Prostate gland (tissue), 2 donors: ENCODE data around the gene TPX2. TPM values are rescaled to one million over a fixed set of nuclear protein-coding genes. Genes with fewer than 3 reads are reported as not detected.

Source experiments
- DNase-seq: peaks from one replicate; pipeline ENCODE4 v3.0.0-alpha.2; 2019; ENCODE audit warnings: low spot score
- H3K27ac ChIP-seq, 2 donors: fragments of 200-600 bp; sonication (generic); 2 replicates each; pipeline ENCODE4 v1.5.1; 2017 to 2019
- H3K27me3 ChIP-seq: fragments of 200-600 bp; sonication (generic); replicated peaks from 2 replicates; pipeline ENCODE4 v1.5.1; 2019; ENCODE audit not compliant: insufficient read depth
- H3K36me3 ChIP-seq, 2 donors: fragments of 200-600 bp; sonication (generic); 1 replicate in 1 of 2; 2 replicates in 1 of 2; pipeline versions ENCODE4 v1.5.1 to v1.8.1; 2017 to 2019
- H3K4me1 ChIP-seq: fragments of 200-600 bp; sonication (generic); replicated peaks from 2 replicates; pipeline ENCODE4 v1.5.1; 2019
- H3K4me3 ChIP-seq, 2 donors: fragments of 200-600 bp; sonication (generic); 2 replicates each; pipeline ENCODE4 v1.5.1; 2017 to 2019
- H3K9me3 ChIP-seq: fragments of 200-600 bp; sonication (generic); 2 replicates; pipeline ENCODE4 v1.5.1; 2017
- POLR2A ChIP-seq: fragments of 450-650 bp; IDR thresholded peaks from one replicate; pipeline ENCODE4 v1.6.1; 2016; ENCODE audit warnings: antibody characterized with exemption, mild to moderate bottlenecking
- POLR2AphosphoS5 ChIP-seq: sonication (generic); formaldehyde crosslinking; IDR thresholded peaks from one replicate; pipeline ENCODE4 v1.6.1; 2017; ENCODE audit warnings: antibody characterized with exemption
- WGBS: methylation state at CpG from one replicate; pipeline ENCODE4 v1.1.5; 2018; 5-methylcytosine and 5-hydroxymethylcytosine counted together
- intact Hi-C: fragments of 100-400 bp; cut with DNase I; formaldehyde crosslinking; loops from one replicate; pipeline ENCODE4 v1.14.2; 2022
- total RNA-seq, 2 donors: library from RNA; depleted of rRNA; stranded (reverse); fragments of >200 nt; gene quantifications; one replicate each; pipeline ENCODE4 v1.1.0, GENCODE V29; 2016
- TF ChIP-seq, protein P1 (sequence below), 4 experiments: fragments of 200-600 bp in 2 of 4; fragments of 450-650 bp in 2 of 4; sonication (generic) in 2 of 4; IDR thresholded peaks; 1 replicate in 3 of 4; 2 replicates in 1 of 4; pipeline ENCODE4 v1.5.1; 2016 to 2019; ENCODE audit warnings: antibody characterized with exemption in 4 of 4, mild to moderate bottlenecking in 2 of 4, moderate library complexity in 2 of 4

The TPX2 gene
- total RNA-seq, 2 donors from 2014 or later = 1.4 to 23.2 TPM

DNA sequence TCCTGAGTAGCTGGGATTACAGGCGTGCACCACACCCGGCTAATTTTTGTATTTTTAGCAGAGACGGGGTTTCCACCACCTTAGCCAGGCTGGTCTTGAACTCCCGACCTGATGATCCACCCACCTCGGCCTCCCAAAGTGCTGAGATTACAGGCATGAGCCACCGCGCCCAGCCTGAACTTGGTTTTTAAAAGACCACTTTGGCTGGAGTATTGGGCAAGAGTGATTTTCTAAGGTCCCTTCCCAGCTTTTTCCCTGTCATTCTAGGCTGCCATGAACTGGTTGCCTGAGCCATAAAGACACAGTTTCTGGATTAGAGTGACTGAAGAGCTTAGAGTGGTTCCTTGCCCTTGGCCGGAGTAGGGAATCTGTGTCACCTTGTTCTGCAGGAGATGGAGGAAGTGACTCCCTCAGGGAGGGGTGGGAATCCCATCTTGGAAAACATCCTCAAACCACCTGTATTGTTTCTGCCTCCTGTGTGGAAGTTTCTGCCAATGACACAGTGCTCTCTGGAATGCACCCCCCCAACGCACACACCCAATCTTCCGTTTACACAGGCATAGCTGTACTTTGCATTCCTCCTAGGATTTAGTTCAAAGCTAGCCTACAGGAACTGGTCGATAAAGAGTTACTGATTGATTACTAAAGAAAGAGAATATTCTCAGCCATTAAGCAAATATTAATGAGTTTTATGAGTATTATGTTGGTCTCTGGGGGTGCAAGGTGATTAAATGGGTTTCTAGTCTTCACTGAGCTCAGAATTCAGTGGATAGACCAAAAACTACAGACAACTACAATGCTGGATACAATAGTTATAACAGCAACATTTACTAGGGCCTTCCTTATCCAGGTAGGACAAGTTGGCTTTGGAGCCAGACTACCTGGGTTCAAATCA, 34.6 kb upstream of the TPX2 start:
- TF ChIP-seq POLR2AphosphoS5 (peak; percentile 83), POLR2A (peak; percentile 50)
- TF ChIP-seq, protein P1, sequence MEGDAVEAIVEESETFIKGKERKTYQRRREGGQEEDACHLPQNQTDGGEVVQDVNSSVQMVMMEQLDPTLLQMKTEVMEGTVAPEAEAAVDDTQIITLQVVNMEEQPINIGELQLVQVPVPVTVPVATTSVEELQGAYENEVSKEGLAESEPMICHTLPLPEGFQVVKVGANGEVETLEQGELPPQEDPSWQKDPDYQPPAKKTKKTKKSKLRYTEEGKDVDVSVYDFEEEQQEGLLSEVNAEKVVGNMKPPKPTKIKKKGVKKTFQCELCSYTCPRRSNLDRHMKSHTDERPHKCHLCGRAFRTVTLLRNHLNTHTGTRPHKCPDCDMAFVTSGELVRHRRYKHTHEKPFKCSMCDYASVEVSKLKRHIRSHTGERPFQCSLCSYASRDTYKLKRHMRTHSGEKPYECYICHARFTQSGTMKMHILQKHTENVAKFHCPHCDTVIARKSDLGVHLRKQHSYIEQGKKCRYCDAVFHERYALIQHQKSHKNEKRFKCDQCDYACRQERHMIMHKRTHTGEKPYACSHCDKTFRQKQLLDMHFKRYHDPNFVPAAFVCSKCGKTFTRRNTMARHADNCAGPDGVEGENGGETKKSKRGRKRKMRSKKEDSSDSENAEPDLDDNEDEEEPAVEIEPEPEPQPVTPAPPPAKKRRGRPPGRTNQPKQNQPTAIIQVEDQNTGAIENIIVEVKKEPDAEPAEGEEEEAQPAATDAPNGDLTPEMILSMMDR (IDR thresholded peaks at IDR 0.05) = no peak

DNA sequence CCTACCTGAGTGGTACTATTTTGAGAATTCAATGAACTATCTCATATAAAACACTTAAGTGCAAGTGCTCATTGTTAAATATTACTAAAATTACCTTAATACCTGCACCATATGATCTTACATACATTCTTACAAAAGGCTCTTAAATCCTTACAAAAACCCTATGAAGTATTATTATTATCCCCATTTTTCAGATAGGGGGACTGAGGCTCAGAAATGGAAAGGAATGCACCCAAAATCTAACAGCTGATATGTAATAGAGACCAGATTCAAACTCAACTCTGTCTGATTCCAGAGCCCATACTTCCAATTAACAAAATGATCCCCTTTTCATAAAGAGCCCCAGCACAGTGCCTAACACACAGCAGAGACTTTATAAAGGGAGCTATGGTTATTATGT, 33.9 kb upstream of the TPX2 start:
- Histone ChIP-seq H3K36me3 (no peaks in the 10 kb centered on the region), H3K27me3 (no peaks in the 10 kb centered on the region), H3K4me1 (peaks cover 8% of the 10 kb centered on the region), H3K9me3 (no peaks in the 10 kb centered on the region), H3K4me3 (no peak overlapping the region), H3K27ac (peak overlapping the region; percentile 64 to 69)
- TF ChIP-seq, protein P1 (IDR thresholded peaks at IDR 0.05) = no peak
- TF ChIP-seq POLR2AphosphoS5 = no peak
- no peak for TF ChIP-seq POLR2A
- no peak for DNase-seq
- intact Hi-C loops = no loop called here

More for the DNA sequence above, 34.6 kb upstream of the TPX2 start:
- Histone ChIP-seq H3K27me3 (no peaks in the 10 kb centered on the region), H3K9me3 (no peaks in the 10 kb centered on the region), H3K4me1 (peaks cover 10% of the 10 kb centered on the region), H3K27ac (peak overlapping the region; percentile 64 to 69), H3K4me3 (no peak overlapping the region), H3K36me3 (no peaks in the 10 kb centered on the region)
- 67% methylated on average over 11 of the region's 11 CpGs for WGBS
- peak; percentile 82 for DNase-seq
- intact Hi-C loops = no loop called here

DNA sequence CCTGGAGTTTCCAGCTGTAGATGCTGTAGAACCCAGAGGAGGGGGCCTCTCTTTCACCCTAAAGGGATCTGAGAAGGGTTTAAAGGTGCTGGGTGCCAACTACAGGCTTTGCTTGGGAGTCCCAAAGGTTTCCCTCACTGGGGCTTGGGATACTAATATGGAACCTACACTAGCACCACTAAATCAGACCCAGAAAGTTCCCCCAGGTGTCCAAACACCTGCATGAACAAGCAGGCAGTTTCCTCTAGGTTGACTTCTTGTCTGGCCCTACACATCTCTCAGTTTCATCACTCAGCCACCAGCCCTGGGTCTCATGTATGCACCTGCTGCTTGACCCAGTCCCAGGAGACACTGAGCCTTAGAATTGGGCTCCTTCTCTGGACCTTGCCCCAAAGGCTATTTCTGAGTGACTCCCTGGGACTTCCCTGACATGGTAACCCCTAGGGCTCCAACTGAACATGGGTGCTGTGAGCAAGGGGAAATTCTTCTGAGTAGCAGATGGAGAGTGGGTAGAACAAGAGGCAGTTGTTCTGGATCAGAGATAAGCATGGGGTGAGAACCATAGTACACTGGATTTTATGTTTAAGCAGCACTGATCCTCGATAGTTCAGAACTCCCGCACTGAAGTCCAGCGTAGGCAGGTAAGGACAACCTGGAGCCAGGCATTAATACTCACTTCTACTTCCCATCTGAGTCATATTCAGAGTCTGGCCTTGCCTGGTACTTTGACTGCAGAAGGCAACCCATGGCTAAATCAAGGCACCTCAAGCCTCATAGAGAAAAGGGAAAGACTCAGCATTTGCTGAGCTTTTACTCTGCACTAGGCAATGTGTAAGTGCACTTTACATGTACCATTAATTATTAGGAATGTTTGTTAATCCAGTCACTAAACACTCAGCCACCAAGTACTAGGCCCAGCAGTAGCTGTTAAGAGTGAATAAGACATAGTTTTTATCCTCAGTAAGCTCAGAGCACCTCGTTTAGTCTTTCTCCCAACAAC, 33.2 kb upstream of the TPX2 start:
- no peak for DNase-seq
- intact Hi-C loops = no loop called here
- Histone ChIP-seq H3K9me3 (no peaks in the 10 kb centered on the region), H3K36me3 (no peaks in the 10 kb centered on the region), H3K27me3 (no peaks in the 10 kb centered on the region), H3K27ac (peak overlapping the region; percentile 64 to 69), H3K4me1 (peaks cover 15% of the 10 kb centered on the region), H3K4me3 (no peak overlapping the region)
- WGBS = 54% methylated on average over 4 of the region's 4 CpGs
- TF ChIP-seq POLR2AphosphoS5 = no peak
- TF ChIP-seq, protein P1 (IDR thresholded peaks at IDR 0.05) = no peak
- no peak for TF ChIP-seq POLR2A

DNA sequence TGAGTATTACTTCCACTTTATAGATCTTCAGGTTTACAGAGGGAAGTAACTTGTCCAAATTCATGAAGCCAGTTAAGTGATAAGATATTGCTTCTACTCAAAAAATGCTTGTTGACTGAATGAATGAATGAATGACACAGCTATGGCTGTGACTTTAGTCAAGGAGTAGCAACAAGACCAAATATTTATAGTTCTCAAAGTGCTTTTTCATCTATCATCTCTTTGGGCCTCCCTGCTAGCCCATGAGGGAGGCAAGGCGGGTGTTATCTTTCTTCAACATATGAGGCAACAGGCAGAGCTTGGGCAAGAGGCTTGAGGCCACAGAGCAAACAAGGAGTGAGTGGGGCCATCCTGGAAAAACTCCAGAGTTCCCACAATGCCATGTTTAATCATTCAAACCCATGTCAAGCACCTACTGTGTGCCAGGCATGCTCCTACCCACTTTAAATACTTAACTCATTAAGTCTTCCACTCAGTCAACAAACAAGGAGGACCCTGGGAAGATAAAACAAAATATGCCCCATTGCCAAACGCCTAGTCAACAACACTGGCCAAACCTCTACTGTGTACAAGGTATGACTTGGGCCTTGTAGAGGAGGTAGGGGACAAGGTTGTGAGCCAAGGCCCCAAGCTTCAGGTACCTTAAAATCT, 32.4 kb upstream of the TPX2 start:
- TF ChIP-seq POLR2AphosphoS5 = no peak
- TF ChIP-seq, protein P1 (IDR thresholded peaks at IDR 0.05) = no peak
- TF ChIP-seq POLR2A = no peak

More for the DNA sequence above, 32.4 kb upstream of the TPX2 start:
- intact Hi-C loops = no loop called here
- H3K27ac ChIP-seq = peak overlapping the region in 1 of 2 donors; percentile 69
- peaks cover 23% of the 10 kb centered on the region for H3K4me1 ChIP-seq
- H3K9me3 ChIP-seq = no peaks in the 10 kb centered on the region
- DNase-seq = no peak
- H3K36me3 ChIP-seq = no peaks in the 10 kb centered on the region
- WGBS = 85% methylated on average over 2 of the region's 2 CpGs
- no peaks in the 10 kb centered on the region for H3K27me3 ChIP-seq
- H3K4me3 ChIP-seq = no peak overlapping the region
